HepG2 (cell line): ENCODE measurements around the gene CCN2. TPM values are rescaled to one million over a fixed set of nuclear protein-coding genes. Genes with fewer than 3 reads are reported as not detected.

Source experiments
- REST ChIP-seq, 2 experiments: IDR thresholded peaks; 2 replicates each; pipeline ENCODE4 v1.6.1; 2011 to 2012; ENCODE audit warnings: low read length in 2 of 2, borderline replicate concordance in 1 of 2, low read depth in 1 of 2, mild to moderate bottlenecking in 1 of 2, moderate library complexity in 1 of 2
- polyA plus RNA-seq, 8 experiments: library from polyadenylated mRNA; depleted of rRNA in 3 of 8; stranded (reverse) in 7 of 8; unstranded in 1 of 8; fragments of >200 nt; fragmentation: Illumina TruSeq in 4 of 8; extraction: Trizol in 4 of 8; gene quantifications; 2 replicates each; pipeline versions ENCODE4 v1.2.1 to v1.2.3, GENCODE V29; 2011 to 2016; ENCODE audit warnings: low read depth in 4 of 8, missing spikeins in 1 of 8, mixed read lengths in 1 of 8; ENCODE audit not compliant: insufficient read depth in 1 of 8
- total RNA-seq, 5 experiments: library from RNA; depleted of rRNA; stranded (reverse); fragments of >200 nt; fragmentation: Illumina TruSeq; extraction: Trizol; gene quantifications; 2 replicates each; pipeline ENCODE4 v1.2.3, GENCODE V29; 2016; ENCODE audit warnings: low read depth in 1 of 5
- TF ChIP-seq, protein P1 (sequence below): sonication (generic); formaldehyde crosslinking; IDR thresholded peaks from 2 replicates; pipeline ENCODE4 v1.4.0; 2020; ENCODE audit warnings: missing genetic modification reagents
- TF ChIP-seq, protein P2 (sequence below): sonication (generic); formaldehyde crosslinking; conservative IDR thresholded peaks from 2 replicates; pipeline ENCODE4 v1.8.1; 2023; ENCODE audit warnings: missing genetic modification reagents

Gene CCN2
- total and polyA plus RNA-seq, 2 of the 13 experiments (the other 11 are each of a cell fraction or from before 2014, with no cell fraction given) = 34.7 to 316 TPM

GRCh38 chr6:131949909-131950766 is 1.0 kb downstream of the CCN2 start (continued):
- peak in 1 of 2 experiments; percentile 6; a peak in 1 of 4 replicates for TF ChIP-seq REST (IDR thresholded peaks at IDR 0.05; ENCODE audit: borderline replicate concordance in 1 of 2, low read depth in 1 of 2, low read length in 2 of 2)
- TF ChIP-seq, protein P1, sequence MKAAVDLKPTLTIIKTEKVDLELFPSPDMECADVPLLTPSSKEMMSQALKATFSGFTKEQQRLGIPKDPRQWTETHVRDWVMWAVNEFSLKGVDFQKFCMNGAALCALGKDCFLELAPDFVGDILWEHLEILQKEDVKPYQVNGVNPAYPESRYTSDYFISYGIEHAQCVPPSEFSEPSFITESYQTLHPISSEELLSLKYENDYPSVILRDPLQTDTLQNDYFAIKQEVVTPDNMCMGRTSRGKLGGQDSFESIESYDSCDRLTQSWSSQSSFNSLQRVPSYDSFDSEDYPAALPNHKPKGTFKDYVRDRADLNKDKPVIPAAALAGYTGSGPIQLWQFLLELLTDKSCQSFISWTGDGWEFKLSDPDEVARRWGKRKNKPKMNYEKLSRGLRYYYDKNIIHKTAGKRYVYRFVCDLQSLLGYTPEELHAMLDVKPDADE (CRISPR knock-in tag) = 0 out of 2 replicates have a peak, but pooled peaks have one; percentile 92
- TF ChIP-seq, protein P2, sequence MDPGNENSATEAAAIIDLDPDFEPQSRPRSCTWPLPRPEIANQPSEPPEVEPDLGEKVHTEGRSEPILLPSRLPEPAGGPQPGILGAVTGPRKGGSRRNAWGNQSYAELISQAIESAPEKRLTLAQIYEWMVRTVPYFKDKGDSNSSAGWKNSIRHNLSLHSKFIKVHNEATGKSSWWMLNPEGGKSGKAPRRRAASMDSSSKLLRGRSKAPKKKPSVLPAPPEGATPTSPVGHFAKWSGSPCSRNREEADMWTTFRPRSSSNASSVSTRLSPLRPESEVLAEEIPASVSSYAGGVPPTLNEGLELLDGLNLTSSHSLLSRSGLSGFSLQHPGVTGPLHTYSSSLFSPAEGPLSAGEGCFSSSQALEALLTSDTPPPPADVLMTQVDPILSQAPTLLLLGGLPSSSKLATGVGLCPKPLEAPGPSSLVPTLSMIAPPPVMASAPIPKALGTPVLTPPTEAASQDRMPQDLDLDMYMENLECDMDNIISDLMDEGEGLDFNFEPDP = 0 out of 2 replicates have a peak, but pooled peaks have one; percentile 95
